Fibroblast of lung (primary cell): ENCODE data around the gene MS4A18. TPM values are rescaled to one million over a fixed set of nuclear protein-coding genes. Genes with fewer than 3 reads are reported as not detected.
A peak's percentile ranks its signal among the peaks of the same experiment; 100 is the strongest.

Source experiments
- DNase-seq, 2 donors: peaks; one replicate each; pipeline versions ENCODE4 v3.0.0 to v3.0.0-alpha.2; 2010; ENCODE audit warnings: low read depth in 2 of 2
- H2AFZ ChIP-seq: 2 replicates; pipeline ENCODE4 v1.5.1; 2012; ENCODE audit warnings: low read length, control low read depth, inconsistent platforms
- H3K27ac ChIP-seq: 2 replicates; pipeline ENCODE4 v1.5.1; 2011; ENCODE audit warnings: low read length, control low read depth; ENCODE audit not compliant: insufficient read depth
- H3K27me3 ChIP-seq: 2 replicates; pipeline ENCODE4 v1.5.1; 2011; ENCODE audit warnings: mild to moderate bottlenecking, low read length; ENCODE audit not compliant: control insufficient read depth, insufficient read depth
- H3K36me3 ChIP-seq: 2 replicates; pipeline ENCODE4 v1.5.1; 2011; ENCODE audit warnings: low read length; ENCODE audit not compliant: control insufficient read depth, insufficient read depth
- H3K4me1 ChIP-seq: 2 replicates; pipeline ENCODE4 v1.5.1; 2011; ENCODE audit warnings: low read length; ENCODE audit not compliant: control insufficient read depth, insufficient read depth; ENCODE audit errors: extremely low read depth
- H3K4me2 ChIP-seq: 2 replicates; pipeline ENCODE4 v1.5.1; 2011; ENCODE audit warnings: low read length, control low read depth; ENCODE audit not compliant: insufficient read depth; ENCODE audit errors: extremely low read depth
- H3K4me3 ChIP-seq, 4 experiments: fragments of 200-600 bp in 1 of 4; sonication (generic) in 1 of 4; replicated peaks in 1 of 4; 2 replicates each; pipeline ENCODE4 v1.5.1; 2011 to 2016; ENCODE audit warnings: low read length in 4 of 4, low read depth in 3 of 4, mild to moderate bottlenecking in 3 of 4, control low read depth in 2 of 4, inconsistent platforms in 1 of 4, mixed read lengths in 1 of 4; ENCODE audit not compliant: insufficient read depth in 1 of 4; ENCODE audit errors: control extremely low read depth in 1 of 4
- H3K79me2 ChIP-seq: 2 replicates; pipeline ENCODE4 v1.5.1; 2012; ENCODE audit warnings: mild to moderate bottlenecking, low read length, inconsistent platforms; ENCODE audit not compliant: control insufficient read depth, insufficient read depth
- H3K9ac ChIP-seq: 2 replicates; pipeline ENCODE4 v1.5.1; 2011; ENCODE audit warnings: mild to moderate bottlenecking, low read length, control low read depth; ENCODE audit not compliant: insufficient read depth
- H3K9me3 ChIP-seq: 2 replicates; pipeline ENCODE4 v1.5.1; 2012; ENCODE audit warnings: low read depth, low read length; ENCODE audit not compliant: control insufficient read depth, insufficient read depth
- H4K20me1 ChIP-seq: 2 replicates; pipeline ENCODE4 v1.5.1; 2011; ENCODE audit warnings: low read length; ENCODE audit not compliant: control insufficient read depth, insufficient read depth; ENCODE audit errors: extremely low read depth
- EZH2 ChIP-seq: IDR thresholded peaks from 2 replicates; pipeline ENCODE4 v1.5.1; 2012; ENCODE audit warnings: low read length, control low read depth, mild to moderate bottlenecking; ENCODE audit errors: missing control alignments
- polyA plus RNA-seq, 2 donors: library from polyadenylated mRNA; depleted of rRNA in 1 of 2; stranded (reverse) in 1 of 2; unstranded in 1 of 2; fragments of >200 nt; gene quantifications; 2 replicates each; pipeline ENCODE4 v1.2.1, GENCODE V29; 2011 to 2012; ENCODE audit warnings: missing spikeins in 1 of 2
- total RNA-seq: library from RNA; depleted of rRNA; stranded (reverse); fragments of >200 nt; gene quantifications from 2 replicates; pipeline ENCODE4 v1.2.1, GENCODE V29; 2014
- TF ChIP-seq, protein P1 (sequence below), 2 donors: IDR thresholded peaks in 1 of 2; conservative IDR thresholded peaks in 1 of 2; 1 replicate in 1 of 2; 2 replicates in 1 of 2; pipeline ENCODE4 v1.5.1; 2011 to 2012; ENCODE audit warnings: low read length in 2 of 2, control low read depth in 1 of 2, inconsistent platforms in 1 of 2, low read depth in 1 of 2, mild to moderate bottlenecking in 1 of 2

MS4A18 gene
- total and polyA plus RNA-seq, 2 donors (not counting 1 experiment from before 2014, with no cell fraction given) = not detected

DNA sequence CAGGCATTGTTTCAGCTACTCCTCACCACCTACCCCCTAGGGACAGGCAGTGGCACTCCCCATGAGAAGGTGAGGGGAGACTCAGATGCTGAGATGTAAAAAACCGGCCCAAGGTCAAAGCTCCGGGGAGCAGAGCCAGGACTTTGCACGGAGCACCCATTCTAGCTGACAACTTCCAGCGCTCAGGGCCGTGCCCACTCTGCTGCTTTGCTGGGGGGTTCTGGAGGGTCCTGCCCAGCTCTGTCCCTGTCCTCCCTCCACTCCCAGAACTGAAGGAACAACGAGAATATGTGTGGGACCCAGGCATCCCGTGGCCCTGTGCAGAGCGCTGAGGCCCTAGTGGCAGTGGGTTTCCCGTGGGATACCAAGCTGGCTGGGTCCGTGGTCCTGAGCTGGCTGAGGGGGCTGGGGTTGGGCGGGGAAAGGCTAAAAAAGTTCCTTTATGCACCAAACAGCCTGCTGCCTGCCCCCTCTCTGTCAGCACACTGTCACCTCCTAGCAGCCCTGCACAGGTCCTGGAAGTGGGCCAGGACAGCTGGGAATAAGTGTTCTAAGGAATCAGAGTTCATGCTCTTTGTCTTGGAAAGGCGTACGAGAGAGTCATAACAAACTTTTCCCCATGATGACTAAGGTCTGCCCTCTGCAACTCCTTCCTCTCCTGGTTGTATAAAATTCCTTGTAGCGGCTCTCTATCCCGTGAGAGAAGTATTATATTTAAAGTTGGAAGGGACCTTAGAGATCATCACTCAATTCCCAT, 62.5 kb downstream of the MS4A18 start:
- H3K4me2 ChIP-seq = no peak overlapping the region
- DNase-seq = peak; percentile 65 to 86

DNA sequence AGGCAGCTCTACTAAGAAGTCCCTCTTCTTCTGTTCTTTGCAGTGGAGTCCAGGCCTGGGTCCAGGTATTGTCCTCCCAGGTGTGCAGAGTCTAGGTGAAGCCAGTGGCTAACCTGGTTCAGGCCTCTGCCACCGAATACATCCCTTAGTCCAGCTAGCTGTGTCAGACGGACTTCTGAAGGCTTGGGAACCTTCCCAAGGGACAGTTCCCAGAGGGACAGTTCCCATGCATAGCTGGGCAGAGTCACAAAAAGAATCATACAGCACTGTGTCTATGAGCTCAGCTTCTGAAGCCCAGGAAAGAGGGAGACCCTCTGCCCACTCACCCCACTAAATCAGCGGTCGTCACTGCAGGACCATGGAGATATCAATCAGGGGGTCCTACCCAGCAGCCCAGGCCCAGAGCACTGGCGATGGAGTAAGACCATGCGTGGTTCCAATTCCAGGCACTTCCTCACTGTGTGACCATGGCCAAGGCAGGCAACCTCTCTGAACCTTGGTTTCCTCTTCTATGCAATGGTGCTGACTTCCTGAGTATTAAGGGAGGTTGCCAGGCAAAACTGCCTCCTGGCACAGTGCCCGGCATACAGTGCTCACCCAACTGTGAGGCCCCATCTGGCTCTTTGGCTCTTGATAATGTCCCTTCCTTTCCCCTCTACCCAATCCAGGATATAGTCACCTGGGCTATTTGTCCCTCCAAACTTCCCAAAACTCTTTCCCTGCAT, 64.0 kb downstream of the MS4A18 start:
- Histone ChIP-seq H2AFZ (no peak overlapping the region), H3K27me3 (peaks cover 7% of the 10 kb centered on the region), H3K9ac (no peak overlapping the region), H3K4me3 (no peak overlapping the region), H4K20me1 (no peaks in the 10 kb centered on the region), H3K36me3 (no peaks in the 10 kb centered on the region), H3K27ac (no peak overlapping the region), H3K4me2 (no peak overlapping the region), H3K79me2 (no peaks in the 10 kb centered on the region), H3K9me3 (no peaks in the 10 kb centered on the region), H3K4me1 (peaks cover 3% of the 10 kb centered on the region)
- no peak for TF ChIP-seq EZH2
- TF ChIP-seq, protein P1, sequence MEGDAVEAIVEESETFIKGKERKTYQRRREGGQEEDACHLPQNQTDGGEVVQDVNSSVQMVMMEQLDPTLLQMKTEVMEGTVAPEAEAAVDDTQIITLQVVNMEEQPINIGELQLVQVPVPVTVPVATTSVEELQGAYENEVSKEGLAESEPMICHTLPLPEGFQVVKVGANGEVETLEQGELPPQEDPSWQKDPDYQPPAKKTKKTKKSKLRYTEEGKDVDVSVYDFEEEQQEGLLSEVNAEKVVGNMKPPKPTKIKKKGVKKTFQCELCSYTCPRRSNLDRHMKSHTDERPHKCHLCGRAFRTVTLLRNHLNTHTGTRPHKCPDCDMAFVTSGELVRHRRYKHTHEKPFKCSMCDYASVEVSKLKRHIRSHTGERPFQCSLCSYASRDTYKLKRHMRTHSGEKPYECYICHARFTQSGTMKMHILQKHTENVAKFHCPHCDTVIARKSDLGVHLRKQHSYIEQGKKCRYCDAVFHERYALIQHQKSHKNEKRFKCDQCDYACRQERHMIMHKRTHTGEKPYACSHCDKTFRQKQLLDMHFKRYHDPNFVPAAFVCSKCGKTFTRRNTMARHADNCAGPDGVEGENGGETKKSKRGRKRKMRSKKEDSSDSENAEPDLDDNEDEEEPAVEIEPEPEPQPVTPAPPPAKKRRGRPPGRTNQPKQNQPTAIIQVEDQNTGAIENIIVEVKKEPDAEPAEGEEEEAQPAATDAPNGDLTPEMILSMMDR (conservative IDR thresholded peaks at IDR 0.05 in 1 of 2, IDR thresholded peaks at IDR 0.05 in 1 of 2; ENCODE audit: low read depth in 1 of 2, low read length in 2 of 2) = no peak
- DNase-seq = no peak

More for the DNA sequence above, 62.5 kb downstream of the MS4A18 start:
- Histone ChIP-seq H3K9me3 (no peaks in the 10 kb centered on the region), H3K79me2 (no peaks in the 10 kb centered on the region), H2AFZ (no peak overlapping the region), H3K4me3 (no peak overlapping the region), H4K20me1 (no peaks in the 10 kb centered on the region), H3K9ac (no peak overlapping the region), H3K27me3 (peaks cover 4% of the 10 kb centered on the region), H3K36me3 (no peaks in the 10 kb centered on the region), H3K27ac (no peak overlapping the region), H3K4me1 (peaks cover 3% of the 10 kb centered on the region)
- TF ChIP-seq, protein P1 (conservative IDR thresholded peaks at IDR 0.05 in 1 of 2, IDR thresholded peaks at IDR 0.05 in 1 of 2; ENCODE audit: low read depth in 1 of 2, low read length in 2 of 2) = no peak
- no peak for TF ChIP-seq EZH2

DNA sequence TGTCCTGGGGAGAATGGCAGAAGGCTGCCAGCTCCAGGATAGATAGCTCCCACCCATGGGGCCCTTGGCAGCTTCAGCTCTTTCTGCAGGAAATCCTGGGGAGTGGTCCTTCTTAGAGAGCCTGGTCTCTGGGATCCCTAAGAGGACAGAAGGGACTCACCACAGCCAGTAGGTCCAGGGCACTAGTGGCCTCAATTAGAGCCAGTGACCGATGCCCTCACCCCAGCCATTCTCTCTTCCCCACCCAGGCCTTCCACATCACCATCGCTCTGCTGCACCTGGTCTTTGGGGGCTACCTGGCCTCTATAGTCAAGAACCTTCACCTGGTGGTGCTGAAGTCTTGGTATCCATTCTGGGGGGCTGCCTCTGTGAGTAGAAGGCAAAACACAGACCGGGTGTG, 66.2 kb downstream of the MS4A18 start:
- Histone ChIP-seq H3K4me3 (no peak overlapping the region), H3K27me3 (peaks cover 5% of the 10 kb centered on the region), H3K4me1 (peaks cover 3% of the 10 kb centered on the region), H3K4me2 (no peak overlapping the region), H3K36me3 (no peaks in the 10 kb centered on the region), H3K79me2 (no peaks in the 10 kb centered on the region), H3K9ac (no peak overlapping the region), H3K27ac (no peak overlapping the region), H4K20me1 (no peaks in the 10 kb centered on the region), H3K9me3 (no peaks in the 10 kb centered on the region), H2AFZ (no peak overlapping the region)
- TF ChIP-seq, protein P1 (conservative IDR thresholded peaks at IDR 0.05 in 1 of 2, IDR thresholded peaks at IDR 0.05 in 1 of 2; ENCODE audit: low read depth in 1 of 2, low read length in 2 of 2) = no peak
- TF ChIP-seq EZH2 = no peak
- no peak for DNase-seq
